Activated T-helper 1 cell treated with anti-CD3 and anti-CD28 coated beads, Interleukin-2, amount 50 U/mL, for 16 hours (primary cell): ENCODE results near the gene IL27RA.

Experiments
- DNase-seq, 2 donors: peaks; one replicate each; pipeline ENCODE4 v3.0.0-alpha.2; 2020; ENCODE audit warnings: low read depth in 1 of 2, low spot score in 1 of 2

The IL27RA gene

DNA sequence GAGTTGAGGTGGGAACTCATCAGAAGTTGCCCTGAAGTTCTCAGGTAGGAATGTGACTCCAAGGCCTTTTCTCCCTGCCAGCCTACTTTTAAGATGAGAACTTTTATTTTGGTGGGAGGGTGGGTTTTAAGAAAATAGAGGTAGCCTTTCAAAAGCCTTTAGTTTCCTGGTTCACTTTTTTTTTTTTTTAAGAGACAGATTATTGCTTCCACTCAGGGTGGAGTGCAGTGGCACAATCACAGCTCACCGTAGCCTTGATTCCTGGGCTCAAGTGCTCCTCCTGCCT is 51.1 kb downstream of the IL27RA start:
- DNase-seq, result no peak

DNA sequence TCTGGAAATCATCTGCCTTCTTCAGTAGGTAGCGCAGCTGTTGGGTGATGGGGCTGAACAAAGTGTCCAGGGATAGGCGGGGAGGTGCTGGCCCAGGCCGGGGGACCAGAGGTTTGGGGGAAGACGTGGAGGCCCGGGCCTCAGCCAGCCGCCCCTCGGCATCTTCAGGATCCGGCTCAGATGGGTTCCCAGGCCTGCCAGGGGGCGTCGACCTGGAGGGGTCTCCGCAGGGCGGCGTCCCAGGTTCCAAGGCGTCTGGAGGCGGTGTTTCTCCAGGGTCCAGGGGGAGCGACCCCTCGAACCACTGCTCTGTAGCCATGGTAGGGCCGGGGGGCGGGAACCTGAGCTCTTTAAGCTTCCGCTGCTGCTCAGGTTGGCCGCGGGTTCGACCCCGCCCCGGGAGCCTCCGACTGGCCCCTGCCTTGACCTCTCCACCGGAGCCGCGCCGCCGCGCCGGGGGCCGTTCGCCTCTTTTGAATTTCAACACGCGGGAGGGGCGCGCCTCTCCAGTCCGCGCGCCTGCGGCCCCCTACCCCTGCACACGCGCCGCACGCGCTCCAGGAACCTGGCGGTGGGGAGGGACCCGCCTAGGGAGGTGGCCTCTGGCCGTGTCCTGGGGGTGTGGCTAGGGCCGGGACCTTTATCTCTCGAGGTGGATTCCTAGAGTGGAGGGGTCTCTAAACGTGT is 53.9 kb downstream of the IL27RA start, which contains the start of gene C19orf67:
Gene C19orf67, minus strand, starts transcription at position 475 of the 687 bp plus-strand sequence. Its CDS starts 156 bp downstream, at position 319.
- no peak for DNase-seq

DNA sequence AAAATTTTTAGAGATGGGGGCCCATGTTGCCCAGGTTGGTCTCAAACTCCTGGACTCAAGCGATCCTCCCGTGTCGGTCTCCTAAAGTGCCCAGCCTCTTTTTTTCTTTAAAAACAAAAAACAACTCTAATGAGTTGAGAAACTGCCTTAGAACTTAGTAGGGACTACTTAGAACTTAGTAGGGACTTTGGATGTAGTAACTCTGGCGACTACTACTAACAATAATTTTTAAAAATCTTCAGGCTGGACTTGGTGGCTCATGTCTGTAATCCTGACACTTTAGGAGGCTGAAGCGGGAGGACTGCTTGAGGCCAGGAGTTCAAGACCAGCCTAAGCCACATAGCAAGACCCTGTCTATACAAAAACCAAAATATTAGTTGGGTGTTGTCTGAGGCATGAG is 54.5 kb downstream of the IL27RA start:
- no peak for DNase-seq

DNA sequence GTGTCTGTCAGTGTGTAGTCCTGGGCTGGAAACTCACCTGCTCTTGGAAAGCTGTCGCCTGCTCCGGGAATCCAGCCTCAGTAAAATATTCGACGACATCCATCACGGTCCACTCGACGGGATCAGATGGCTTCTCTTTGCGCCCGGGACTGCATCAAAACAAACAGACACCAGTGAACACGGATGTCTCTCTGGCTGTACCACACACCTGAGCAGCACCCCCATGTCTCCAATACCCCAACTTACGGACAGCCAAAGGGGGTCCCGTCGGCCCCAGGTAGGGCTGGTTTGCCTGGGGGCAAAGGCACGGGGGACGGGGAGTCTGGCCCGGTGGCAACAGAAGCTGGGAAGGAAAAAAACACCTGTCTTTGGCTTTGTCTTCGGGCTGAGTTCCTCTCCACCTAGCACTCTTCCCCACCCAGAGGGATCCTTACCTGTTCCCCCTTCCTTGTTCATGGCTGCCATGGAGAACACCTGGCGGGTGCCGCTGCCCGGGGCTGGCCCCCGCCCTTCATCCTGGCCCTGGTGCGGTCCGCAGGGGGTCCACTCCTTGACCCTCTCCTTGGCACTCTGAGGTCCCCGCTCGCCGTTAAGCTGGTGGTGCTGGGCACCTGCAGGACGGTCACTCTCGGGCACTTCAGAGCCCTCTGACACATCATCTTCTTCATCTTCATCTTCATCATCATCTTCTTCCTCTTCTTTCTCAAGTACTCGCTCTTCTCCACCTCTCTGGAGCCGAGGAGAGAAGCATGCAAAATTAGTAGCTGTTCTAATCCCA is 57.3 kb downstream of the IL27RA start:
- no peak for DNase-seq

DNA sequence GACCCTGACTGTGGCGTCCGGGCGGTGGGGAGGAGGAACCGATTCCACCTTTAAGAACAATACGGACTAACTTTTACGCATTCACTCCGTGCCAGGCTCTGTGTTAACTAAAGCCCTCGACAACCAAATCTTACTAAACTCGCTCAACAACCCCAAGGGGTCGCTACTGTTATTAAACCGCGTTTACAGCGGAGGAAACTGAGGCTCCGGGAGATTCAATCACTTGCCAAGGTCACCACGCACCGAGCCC is 57.8 kb downstream of the IL27RA start:
- no peak for DNase-seq

DNA sequence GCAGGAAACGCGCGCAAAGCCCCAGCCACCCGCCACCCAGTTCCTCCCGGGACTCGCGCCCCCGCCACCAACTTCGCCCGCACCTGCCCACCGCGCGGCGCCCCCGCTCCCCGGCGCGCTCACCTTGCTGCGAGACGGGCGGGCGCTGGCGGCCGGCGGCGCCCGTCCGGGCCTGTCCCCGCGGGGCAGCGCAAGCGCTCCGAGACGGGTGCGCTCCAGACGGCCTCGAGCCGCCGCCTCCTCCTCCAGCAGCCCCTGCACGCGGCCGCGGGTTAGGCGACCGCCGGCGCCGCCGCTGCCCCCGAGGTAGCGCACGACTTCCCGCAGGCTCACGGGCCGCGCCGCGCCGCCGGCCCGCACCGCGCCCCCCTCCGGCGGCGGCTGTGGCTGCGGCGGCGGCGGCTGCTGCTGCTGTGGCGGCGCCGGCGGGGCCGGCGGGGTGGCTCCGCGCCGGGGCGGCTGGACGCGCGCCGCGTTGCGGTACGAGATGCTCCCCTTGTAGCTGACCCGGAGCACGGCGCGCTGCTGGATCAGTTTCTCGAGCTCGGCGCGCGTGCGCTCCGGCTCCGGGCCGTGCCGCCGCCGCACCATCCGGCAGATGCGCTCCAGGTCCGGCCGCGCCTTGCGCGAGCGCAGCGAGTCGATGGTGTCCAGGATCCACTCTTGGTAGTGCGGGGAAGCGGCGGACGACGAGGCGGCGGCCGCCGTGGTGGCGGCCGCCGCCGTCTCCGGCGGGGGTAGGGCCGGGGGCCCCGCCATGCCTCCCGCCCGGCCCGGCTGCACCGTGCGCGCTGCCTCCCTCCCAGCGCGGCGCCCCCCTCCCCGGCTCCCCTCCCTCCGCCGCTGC is 58.3 kb downstream of the IL27RA start:
- no peak for DNase-seq

DNA sequence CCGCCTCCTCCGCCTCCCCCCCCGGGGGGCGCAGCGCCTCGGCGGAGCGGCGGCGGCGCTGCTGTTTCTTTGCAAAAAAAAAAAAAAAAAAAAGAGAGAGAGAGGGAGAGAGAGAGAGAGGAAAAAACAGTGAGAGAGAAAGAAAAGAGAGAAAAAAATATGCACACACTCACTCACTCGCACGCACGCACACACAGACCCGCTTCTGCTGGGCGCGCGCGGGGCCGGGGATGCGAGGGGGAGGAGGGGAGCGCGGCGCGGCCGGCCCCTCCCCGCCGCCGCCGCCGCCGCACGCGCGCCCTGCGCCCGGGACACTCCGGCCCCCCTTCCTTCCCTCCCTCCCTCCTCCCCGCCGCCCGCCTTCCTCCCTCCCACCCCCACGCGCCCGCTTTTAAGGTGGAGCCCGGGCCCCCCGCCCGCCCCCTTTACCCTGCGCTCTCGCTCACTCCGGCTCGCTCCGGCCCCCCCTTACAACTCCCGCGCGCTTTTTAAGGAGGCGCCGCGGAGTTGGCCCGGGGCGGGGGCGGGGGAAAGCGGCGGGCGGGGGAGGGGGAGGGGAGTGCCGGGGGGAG is 59.0 kb downstream of the IL27RA start, which contains the start of gene SAMD1:
Gene SAMD1, minus strand, starts transcription at position 243 of the 572 bp plus-strand sequence.
- peak; percentile 76 to 77 for DNase-seq

DNA sequence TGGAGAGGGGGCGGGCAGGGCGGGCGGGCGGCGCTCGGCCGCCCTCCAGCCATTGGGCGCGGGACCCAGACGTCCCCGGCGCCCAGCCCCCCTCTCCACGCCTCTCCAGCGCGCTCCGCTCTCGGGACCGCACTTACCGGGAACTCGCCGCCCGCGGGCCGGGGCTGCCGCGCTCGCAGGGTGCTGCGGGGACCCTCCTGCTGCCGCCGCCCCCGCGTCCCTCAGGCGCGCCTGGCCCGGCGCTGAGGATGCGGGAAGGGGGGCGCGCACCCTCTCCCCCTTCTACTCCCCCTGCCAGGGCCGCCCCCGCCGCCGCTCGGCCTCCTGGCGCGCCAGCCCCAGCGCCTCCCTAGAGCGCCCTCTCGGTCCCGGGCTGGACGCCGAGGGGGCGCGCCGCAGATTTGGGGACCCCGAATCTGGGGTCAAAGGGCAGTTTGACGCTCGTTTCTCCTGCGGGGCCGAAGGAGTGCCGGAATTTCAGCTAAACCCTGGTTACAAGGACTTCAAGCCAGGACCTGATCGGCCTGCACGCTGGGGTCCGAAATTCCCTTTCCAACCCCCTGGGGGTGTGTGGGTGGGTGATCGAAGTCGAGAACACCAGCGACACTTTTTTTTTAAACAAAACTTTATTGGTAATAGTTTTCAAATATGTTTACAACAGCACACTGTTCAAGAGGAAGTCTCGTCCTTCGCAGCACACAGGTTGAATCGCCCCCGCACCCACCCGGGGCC is 59.7 kb downstream of the IL27RA start:
- no peak for DNase-seq

DNA sequence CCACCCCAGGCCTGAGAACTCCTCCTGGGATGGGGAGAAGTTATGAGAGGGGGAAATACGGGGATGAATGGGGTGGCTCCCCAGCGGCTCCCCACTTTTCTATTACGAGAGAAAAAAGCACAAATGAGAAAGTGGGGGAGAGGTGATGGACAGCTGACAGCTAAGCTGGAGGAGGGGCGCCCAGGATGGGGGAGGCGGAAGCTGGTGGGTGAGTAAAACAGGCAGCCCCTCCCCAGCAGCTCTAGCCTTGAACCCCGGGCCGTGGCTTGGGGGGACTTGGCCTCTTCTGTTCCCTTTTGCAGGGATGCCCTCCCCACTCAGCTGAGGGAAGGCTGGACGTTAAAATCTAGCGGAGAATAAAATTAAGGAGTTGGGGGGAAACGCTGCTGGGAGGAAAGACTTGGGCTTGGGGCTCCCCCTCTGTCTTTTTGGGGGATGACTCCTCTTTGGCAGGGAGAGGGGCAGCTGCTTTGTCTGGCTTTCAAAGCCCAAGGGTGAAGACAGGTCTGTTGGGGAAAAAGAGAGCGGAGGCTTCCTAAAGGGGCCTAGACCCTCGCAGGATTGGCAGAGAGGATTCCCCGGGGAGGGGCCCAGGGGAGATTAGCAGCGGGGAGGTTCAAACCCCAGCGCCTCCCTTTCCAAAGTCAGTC is 60.4 kb downstream of the IL27RA start:
- no peak for DNase-seq

DNA sequence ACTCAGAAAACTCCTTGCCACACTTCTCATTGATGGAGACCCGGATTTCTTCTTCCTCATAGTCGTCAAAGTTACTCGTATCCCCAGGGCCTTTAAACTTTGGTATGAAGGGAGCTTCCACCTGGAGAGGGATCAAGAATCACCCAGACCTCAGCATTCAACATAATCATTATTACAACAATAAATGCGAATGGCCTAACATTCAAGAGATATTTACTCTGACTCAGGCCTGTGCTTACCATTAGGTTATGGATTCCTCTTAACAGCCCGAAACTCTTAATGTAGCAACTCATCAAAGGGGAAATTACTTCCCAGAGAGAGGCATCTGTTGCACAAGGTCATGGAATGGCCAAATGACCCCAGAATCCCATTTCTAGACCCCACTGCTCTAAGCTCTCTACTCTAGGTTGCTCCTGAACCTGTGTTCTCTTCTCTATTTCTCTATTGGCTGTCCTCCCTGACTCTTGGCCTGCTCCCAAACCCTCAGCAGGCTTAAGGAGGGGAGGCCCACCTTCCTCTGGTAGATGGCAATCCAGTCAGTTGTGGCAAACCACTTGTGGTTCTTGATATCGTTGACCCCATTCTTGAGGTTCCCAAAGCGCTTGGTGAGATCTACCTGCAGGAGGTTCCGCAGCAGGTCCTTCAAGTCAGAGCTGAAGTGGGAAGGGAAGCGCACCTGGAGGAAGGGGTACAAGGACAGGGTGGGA is 61.7 kb downstream of the IL27RA start:
- no peak for DNase-seq

DNA sequence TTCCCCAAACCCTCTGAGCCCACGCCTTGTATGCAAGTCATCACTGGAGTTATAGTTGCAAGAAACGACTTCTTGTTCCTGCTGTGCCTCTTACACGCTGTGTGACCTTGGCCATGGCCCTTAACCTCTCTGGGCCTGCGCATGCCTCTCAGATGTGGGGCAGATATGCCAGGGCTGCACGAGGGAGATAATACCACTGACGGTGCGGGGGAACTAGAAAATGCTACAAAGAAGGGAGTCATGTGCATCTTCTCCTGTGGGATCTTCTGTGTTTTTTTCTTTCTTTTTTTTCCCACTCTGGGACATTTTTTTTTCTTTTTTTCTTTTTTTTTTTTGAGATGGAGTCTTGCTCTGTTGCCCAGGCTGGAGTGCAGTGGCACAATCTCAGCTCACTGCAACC is 63.3 kb downstream of the IL27RA start:
- no peak for DNase-seq

DNA sequence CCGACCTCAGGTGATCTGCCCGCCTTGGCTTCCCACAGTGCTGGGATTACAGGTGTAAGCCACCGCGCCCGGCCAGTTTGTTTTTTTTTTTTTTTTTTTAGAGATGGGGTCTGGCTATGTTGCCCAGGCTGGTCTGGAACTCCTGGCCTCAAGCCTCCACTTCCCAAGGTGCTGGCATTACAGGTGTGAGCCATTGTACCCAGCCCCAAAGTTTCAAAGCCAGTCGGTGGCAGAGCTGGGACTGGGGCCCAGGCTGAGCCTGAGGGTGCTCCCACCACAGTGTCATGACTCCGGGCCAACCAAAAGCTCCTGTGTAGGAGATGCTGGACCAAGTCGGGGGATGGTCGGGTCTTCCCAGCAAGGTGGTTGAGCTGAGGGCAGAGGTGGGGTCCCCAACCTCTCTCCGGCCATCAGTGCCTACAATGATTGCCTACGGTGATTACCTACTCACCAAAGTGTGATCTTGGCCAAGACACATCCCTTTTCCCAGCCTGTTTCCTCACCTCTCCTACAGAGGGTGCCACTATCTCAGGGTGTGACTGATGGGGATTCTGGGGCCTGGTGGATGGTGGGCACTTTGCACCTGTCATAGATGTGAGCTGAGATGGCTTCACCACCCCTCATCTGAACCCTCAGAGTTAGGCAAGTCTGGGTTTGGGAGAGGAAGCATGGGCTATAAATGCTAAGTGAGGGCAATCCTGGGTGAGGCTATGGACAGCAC is 64.9 kb downstream of the IL27RA start:
- no peak for DNase-seq

DNA sequence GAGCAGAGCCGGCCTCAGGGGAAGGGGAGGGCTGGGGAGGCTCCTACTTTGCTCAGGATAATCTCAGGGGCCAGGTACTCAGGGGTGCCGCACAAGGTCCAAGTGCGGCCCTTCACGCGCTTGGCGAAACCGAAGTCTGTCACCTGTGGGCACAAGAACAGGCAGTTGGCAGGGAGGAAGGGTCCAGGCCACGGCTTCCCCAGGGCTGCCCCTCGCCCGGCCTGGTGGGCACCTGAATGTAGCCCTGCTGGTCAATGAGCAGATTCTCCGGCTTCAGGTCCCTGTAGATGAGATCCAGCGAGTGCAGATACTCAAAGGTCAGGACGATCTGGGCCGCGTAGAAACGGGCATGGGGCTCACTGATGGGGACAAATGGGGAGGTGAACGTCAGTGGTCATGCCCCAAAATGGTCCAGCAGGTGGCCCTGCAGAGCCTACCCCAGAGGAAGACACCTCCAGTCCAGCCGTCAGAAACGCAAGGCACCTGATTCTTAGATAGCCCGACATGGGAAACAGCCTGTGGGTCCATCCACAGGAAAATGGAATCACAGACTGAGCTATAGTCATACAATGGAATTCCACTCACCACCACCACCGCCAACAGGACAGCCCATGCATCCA is 66.1 kb downstream of the IL27RA start:
- DNase-seq, result no peak

DNA sequence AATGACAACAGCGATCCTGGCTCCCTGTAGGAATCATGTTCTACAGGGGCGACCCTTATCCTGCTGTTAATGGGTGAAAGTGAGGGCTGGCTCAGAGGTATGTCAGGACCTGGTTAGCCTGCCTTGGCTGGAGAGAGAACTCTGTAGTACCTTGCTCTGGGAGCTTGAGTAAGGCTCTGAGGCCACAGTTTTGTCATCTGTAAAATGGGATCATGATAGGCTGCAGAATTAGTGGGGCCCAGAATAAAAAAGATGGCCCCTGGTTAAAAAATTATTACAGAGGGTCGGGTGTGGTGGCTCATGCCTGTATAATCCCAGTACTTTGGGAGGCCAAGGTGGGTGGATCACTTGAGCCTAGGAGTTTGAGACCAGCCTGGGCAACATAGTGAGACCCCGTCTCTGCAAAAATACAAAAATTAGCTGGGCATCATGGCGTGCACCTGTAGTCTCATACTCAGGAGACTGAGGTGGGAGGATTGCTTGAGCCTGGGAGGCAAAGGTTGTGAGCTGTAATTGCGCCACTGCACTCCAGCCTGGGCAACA is 69.5 kb downstream of the IL27RA start:
- no peak for DNase-seq

DNA sequence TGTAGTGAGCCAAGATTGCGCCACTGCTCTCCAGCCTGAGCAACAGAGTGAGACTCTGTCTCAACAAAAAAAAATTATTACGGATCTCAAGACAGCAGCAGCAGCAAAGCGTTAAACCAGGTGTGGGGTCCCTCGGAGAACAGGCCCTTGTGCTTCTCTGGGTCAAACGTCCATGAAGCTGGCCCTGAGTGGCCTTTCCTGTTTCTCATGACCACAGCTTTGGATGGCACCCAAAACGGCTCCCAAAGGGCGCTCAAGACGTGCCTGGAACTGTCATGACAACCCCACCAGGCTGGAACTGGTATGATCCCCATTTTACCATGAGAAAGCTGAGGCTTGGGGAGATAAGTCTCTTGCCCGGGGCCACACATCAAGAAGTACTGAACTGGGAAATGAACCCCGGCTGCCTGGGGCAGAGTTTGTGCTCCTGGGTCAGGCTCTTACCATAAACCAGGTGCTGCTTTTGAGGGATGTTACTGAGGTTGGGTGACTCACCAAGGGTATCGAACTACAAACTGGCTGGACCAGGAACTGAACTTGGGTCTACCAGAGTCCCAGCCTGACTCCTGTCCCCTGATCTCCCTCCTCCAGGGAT is 70.6 kb downstream of the IL27RA start:
- DNase-seq, result no peak

DNA sequence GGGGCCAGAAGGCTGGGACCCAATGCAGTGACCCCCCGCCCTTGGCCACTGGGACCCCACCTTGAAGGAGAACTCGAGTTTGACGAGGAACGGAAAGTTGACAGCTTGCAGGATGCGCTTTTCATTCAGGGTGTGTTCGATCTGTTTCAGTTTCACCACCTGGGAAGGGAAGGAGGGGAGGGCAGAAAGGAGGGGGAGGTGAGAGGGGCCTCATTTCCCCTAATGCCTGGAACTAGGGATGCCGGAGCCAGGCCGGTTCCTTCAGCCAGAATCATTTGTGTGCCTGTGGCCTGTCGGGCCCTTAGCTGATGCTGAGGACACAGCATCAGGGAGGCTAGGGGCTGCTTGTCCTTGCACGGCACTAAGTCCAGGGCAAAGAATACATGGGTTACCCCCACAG is 71.2 kb downstream of the IL27RA start:
- DNase-seq, result no peak
